Activated CD4-positive, alpha-beta T cell treated with anti-CD3 and anti-CD28 coated beads for 48 hours (primary cell): Measurements from ENCODE around the gene RNF224.
A peak's percentile ranks its signal among the peaks of the same experiment; 100 is the strongest.

Source experiments
- DNase-seq: peaks from one replicate; pipeline ENCODE4 v3.0.0-alpha.2; 2020

The RNF224 gene

GRCh38 chr9:137192859-137193258 is 34.4 kb upstream of the RNF224 start:
- DNase-seq, result no peak

DNA sequence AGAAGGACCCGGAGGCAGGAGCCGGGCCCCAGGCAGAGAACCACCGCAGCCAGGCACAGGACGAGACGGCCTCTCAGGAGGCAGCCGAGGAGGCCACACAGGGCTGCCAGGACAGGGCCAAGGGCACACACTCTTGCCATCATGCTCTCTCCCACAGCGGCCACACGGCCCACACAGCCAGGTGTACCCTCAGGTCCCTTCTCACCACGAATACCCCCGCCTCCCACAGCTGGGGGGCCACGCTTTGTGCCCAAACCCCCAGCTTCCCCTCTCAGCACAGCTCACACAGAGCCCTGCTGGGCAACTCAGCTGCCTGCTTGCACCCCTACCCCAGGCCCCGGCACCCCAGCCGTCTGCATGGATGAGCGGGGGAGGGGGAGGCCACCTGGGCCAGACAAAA is 33.5 kb upstream of the RNF224 start:
- no peak for DNase-seq

GRCh38 chr9:137194388-137194787 is 32.9 kb upstream of the RNF224 start:
- DNase-seq, result no peak

- DNase-seq, result no peak
These were observed 32.4 kb upstream of the RNF224 start for GRCh38 chr9:137194909-137195308.

DNA sequence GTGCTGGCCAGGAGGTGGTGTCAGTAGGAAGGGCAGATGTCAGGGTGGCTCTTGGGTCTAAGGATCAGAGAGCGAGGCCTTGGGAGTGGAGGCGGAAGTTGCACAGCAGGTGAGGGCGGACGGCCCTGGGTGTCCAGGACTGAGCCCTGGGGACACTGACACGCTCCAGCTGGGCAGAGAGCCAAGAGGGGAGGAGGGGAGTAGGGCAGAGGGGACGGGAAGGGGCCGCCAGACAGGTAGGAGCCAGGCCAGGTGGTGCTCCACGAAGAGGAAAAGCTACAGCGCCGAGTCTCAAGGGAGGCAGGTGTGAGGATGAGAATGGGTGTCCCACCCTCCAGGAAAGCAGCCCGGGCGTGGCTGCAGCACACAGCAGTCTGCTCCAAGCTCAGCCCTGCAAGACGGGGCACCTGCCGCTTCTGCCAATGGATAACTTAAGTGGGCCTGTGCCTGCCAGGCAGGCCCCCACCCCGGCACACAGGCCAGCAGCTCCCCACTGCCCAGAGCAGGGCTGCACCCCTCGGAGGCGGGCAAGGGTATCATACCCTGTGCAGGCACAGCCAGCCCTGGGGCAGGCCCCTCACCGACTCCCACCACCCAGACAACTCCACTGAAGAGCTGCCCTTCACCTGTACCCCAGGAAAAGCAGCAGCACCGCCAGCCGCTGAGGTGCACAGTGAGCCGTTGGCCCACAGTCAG is 31.6 kb upstream of the RNF224 start:
- DNase-seq, result no peak

- DNase-seq, result no peak
These were observed 29.0 kb upstream of the RNF224 start for GRCh38 chr9:137198051-137198901.

DNA sequence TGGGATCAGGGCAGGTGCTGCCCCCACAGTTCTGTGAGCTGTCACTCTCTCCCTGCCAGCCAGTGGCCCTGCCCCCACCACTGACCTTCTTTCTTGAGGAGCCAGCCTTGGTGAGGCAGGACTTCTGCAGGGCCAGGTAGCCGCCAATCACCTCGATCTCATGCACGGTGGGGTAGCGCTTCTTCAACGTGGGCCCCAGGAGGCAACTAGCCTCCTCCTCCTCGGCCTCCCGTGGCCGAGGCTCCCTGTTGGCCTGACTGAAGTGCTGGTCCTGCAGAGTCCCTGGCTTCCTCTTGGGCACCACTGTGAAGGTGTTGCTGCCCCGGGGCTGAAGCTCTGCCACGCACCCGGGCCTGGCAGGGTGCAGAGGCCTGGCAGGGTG is 28.4 kb upstream of the RNF224 start:
- DNase-seq, result no peak

DNA sequence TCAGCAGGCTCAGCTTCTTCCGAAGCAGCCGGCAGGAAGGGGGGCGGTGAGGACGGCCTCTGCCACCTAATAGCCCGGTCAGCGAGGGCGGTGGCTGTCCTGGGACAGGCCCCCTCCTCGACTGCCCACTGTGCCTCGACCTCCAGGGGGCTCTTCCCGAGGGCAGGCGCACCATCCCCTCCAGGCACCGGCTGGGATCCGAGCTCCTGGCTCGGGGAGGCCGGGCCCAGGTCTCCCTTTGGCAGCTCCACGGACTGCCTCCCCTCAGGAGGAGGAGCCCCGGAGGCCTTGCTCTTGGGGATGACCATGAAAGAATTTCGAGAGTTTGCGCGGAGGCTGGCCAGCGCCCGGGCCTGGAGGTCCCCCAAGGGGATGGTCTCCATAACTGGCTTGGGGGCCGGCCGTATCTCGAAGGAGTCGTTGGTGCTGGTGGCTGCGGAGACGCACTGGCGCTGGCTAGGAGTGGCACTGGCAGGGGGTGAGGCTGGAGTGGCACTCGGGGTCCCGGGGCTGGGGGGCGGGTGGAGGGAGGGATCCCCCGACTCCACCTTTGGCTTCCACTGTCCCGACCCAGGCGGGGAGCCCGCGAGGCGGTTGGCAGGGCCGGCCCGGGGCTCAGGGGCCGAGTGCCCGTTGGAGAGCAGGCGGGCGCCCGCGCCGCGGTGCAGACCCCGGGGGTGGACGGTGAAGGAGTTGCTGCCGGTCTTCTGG is 27.7 kb upstream of the RNF224 start:
- DNase-seq, result no peak

GRCh38 chr9:137200311-137201204 is 26.7 kb upstream of the RNF224 start, which contains the start of gene TPRN:
TPRN (minus strand) TSS chr9:137200741; CDS start chr9:137200711, 30 bp downstream.
- DNase-seq, result peak; percentile 99

DNA sequence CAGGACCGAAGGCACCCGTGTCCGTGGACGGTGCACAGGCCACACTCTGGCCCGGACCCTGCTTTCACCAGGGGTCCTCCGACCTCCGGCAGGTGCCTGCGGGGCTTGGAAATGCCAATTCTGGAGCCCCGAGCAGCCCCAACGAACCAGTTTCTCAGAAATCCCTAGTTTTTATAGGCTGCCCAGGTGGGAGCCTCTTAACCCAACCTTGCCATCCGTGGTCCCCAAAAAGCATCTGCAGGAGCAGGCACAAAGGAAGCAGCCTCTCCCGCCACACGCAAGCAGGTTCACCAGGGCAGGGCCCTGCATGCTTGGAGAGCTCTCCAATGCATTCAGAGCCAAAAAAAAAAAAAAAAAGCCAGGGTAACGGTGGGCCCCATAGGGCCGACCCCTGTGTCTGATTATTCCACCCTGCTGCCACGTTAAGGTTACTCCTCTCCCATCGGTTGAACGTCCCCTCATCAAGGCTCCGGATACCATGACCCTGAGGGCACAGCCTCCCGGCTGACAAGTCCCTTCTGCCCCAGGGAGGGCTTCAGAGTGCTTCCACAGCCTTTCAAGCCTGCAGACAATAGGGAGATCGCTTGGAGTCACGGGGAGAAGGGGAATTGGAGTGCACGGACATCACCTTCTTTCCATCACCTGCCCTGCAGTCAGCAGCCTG is 26.0 kb upstream of the RNF224 start:
- no peak for DNase-seq

GRCh38 chr9:137202966-137203365 is 24.3 kb upstream of the RNF224 start:
- DNase-seq, result no peak

GRCh38 chr9:137204731-137205125 is 22.6 kb upstream of the RNF224 start:
- no peak for DNase-seq

DNA sequence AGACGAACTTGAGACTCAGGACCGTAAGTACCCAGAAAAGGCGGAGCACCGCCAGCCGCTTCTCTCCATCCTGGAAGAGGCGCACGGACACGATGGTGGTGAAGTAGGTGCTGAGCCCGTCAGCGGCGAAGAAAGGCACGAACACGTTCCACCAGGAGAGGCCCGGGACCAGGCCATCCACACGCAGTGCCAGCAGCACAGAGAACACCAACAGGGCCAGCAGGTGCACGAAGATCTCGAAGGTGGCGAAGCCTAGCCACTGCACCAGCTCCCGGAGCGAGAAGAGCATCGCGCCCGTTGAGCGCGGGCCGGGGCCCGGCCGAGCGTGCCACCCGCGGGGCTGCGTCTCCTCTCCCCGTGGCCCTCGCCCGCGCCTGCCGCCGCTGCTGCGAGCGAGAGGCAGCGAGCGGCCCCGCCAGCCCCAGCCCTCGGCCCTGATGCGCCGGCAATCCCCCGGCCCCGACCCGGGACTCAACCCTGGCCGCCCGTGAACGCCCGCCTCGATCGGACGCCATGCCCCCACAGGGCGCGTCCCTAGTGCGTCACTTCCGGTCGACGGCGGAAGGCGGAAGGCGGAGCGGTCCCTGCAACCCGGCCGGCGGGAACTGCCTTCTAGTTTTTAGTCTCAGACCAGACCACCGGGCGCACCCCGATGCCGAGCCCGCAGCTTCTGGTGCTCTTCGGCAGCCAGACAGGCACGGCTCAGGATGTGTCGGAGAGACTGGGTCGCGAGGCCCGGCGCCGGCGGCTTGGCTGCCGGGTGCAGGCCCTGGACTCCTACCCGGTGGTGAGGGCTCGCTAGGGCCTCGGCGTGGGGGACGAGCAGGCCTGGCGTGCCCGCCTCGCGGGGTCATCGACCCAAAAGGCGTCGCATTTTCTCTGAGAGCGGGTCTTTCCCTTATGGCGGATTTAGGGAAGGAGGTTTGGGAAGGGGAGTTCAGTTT is 21.9 kb upstream of the RNF224 start, which contains the start of the genes NDOR1 and TMEM203:
NDOR1 (plus strand) TSS at position 575 of the 944 bp plus-strand sequence; CDS start at position 653, 78 bp downstream.
TMEM203 (minus strand) TSS at position 523 of the 944 bp plus-strand sequence; CDS start at position 289, 234 bp downstream.
- peak; percentile 97 for DNase-seq

- DNase-seq, result no peak
These were observed 20.7 kb upstream of the RNF224 start for GRCh38 chr9:137206602-137207001.

DNA sequence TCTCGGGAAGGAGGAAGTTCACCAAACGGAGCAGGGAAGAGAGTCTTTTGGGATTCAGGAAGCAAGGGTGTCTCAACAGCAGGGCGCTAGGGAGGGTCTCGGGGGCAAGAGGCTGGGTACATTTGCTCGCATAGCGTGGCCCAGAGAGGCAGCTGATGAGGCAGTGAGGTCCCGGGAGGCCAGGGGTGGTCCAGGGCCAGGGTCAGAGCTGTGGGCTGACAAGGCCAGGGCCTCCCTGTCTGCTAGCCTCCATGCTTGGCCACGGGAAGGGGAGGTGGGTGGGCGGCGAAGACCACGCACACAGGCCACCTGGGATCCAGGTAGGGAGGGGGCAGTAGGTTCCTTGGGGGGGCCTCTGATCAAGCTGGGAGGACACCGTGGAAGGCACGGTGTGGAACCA is 15.8 kb upstream of the RNF224 start:
- DNase-seq, result no peak

GRCh38 chr9:137212520-137212919 is 14.8 kb upstream of the RNF224 start:
- DNase-seq, result no peak

DNA sequence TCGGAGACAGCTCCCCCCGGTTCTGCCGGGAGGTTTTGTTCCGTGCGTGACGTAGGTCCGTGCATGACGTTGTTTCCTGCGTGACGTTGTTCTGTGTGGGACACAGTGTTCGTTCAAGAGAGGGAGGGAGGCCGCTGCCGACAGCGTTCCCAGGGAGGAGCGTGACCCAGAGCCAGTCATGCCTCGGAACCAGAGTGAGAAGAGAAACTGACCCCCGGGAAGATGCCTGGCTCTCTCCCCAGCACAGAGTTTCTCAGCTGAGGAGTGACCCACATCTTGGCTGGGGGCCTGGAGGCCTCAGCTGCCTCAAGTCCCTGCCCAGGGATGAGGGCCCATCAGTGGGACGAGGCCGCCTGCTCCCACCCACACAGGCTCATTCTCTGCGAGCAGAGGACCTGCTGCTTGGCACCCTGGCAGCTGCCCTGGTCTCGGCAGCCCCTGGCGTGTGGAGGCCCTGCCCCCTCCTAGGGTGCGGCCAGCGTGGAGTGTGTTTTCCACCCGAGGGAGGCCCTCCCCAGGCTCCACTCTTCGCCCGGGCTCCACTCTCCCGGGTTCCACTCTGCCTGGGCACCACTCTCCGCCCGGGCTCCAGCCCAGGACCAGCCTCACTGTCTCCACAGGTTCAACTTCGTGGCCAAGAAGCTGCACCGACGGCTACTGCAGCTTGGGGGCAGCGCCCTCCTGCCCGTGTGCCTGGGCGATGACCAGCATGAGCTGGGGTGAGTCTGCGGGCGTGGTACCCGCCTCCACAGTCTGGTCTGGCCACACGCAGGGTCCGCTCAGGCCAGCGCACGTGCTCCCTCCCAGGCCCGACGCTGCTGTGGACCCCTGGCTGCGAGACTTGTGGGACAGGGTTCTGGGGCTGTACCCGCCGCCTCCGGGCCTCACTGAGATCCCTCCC is 13.9 kb upstream of the RNF224 start:
- no peak for DNase-seq

DNA sequence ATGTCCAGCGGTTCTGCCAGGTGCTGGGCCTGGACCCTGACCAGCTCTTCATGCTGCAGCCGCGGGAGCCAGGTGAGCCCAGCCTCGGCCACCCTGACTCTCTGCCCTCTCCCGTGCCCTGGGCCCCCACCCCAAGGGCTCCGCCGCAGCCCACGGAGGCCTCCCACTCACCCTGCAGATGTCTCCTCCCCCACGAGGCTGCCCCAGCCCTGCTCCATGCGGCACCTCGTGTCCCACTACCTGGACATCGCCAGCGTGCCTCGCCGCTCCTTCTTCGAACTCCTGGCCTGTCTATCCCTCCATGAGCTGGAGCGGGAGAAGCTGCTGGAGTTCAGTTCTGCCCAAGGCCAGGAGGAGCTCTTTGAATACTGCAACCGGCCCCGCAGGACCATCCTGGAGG is 12.7 kb upstream of the RNF224 start:
- DNase-seq, result no peak

DNA sequence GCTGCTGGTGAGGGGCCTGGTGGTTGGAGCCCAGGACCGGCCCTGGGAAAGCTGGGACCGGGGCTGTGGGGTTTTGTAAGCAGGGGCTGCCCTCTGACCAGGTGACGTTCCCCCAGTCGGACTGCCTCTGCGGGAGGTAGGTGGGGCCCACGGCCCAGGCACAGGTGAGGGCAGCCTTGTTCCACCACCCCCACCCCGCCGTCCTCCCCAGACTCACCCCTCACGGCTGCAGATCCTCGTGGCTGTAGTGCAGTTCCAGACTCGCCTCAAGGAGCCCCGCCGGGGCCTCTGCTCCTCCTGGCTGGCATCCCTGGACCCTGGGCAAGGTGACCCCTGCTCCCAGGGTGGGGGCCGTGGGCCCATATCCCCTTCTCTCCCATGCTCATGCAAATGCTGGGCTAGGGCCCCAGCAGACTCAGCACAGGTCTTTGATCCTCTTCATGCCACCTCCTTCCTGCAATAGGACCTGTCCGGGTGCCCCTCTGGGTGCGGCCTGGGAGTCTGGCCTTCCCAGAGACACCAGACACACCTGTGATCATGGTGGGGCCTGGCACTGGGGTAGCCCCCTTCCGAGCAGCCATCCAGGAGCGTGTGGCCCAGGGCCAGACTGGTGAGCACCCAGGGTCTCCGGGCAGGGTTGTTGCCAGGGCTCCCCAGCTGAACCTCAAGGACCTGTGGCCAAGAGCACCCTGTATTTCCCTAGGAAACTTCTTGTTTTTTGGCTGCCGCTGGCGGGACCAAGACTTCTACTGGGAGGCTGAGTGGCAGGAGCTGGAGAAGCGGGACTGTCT is 11.9 kb upstream of the RNF224 start:
- DNase-seq, result no peak
